HEK293 (cell line): ENCODE results near the gene ERG.

Source experiments
- HOXA7 ChIP-seq: sonication (generic); formaldehyde crosslinking; IDR thresholded peaks from 2 replicates; pipeline ENCODE4 v1.8.1; 2022; ENCODE audit warnings: missing genetic modification reagents, borderline replicate concordance
- KLF10 ChIP-seq: fragments of 450-650 bp; IDR thresholded peaks from 2 replicates; pipeline ENCODE4 v1.5.1; 2018; ENCODE audit warnings: missing biosample characterization, mild to moderate bottlenecking, missing genetic modification characterization
- KLF8 ChIP-seq: fragments of 450-650 bp; formaldehyde crosslinking; IDR thresholded peaks from 2 replicates; pipeline ENCODE4 v1.5.1; 2016; ENCODE audit warnings: missing biosample characterization, missing genetic modification characterization
- MEIS1 ChIP-seq: sonication (generic); formaldehyde crosslinking; IDR thresholded peaks from 2 replicates; pipeline ENCODE4 v1.8.1; 2022; ENCODE audit warnings: missing genetic modification reagents, mild to moderate bottlenecking, borderline replicate concordance
- SP2 ChIP-seq: fragments of 450-650 bp; formaldehyde crosslinking; IDR thresholded peaks from 2 replicates; pipeline ENCODE4 v1.5.1; 2016; ENCODE audit warnings: missing biosample characterization, missing genetic modification characterization
- ZEB2 ChIP-seq: fragments of 450-650 bp; formaldehyde crosslinking; IDR thresholded peaks from 2 replicates; pipeline ENCODE4 v1.5.1; 2016; ENCODE audit warnings: missing biosample characterization, missing genetic modification characterization
- ZFP3 ChIP-seq: fragments of 450-650 bp; formaldehyde crosslinking; IDR thresholded peaks from 2 replicates; pipeline ENCODE4 v1.5.1; 2016; ENCODE audit warnings: low read depth, missing biosample characterization, missing genetic modification characterization
- ZIC2 ChIP-seq: fragments of 450-650 bp; formaldehyde crosslinking; IDR thresholded peaks from 2 replicates; pipeline ENCODE4 v1.5.1; 2016; ENCODE audit warnings: missing biosample characterization, missing genetic modification characterization
- ZNF121 ChIP-seq: fragments of 450-650 bp; formaldehyde crosslinking; IDR thresholded peaks from 2 replicates; pipeline ENCODE4 v1.5.1; 2016; ENCODE audit warnings: missing biosample characterization, missing genetic modification characterization
- ZNF23 ChIP-seq: fragments of 450-650 bp; formaldehyde crosslinking; IDR thresholded peaks from 2 replicates; pipeline ENCODE4 v1.5.1; 2016; ENCODE audit warnings: missing biosample characterization, missing genetic modification characterization, borderline replicate concordance
- ZNF248 ChIP-seq: fragments of 450-650 bp; formaldehyde crosslinking; IDR thresholded peaks from 2 replicates; pipeline ENCODE4 v1.5.1; 2017; ENCODE audit warnings: missing biosample characterization, missing genetic modification characterization
- ZNF341 ChIP-seq: fragments of 450-650 bp; formaldehyde crosslinking; IDR thresholded peaks from 2 replicates; pipeline ENCODE4; 2016; ENCODE audit warnings: low read depth, missing biosample characterization, missing genetic modification characterization
- ZNF394 ChIP-seq: fragments of 450-650 bp; formaldehyde crosslinking; IDR thresholded peaks from 2 replicates; pipeline ENCODE4 v1.5.1; 2016; ENCODE audit warnings: missing biosample characterization, missing genetic modification characterization, mild to moderate bottlenecking, moderate library complexity, borderline replicate concordance
- ZNF549 ChIP-seq: fragments of 450-650 bp; IDR thresholded peaks from 2 replicates; pipeline ENCODE4 v1.5.1; 2018; ENCODE audit warnings: missing biosample characterization, missing genetic modification characterization, mild to moderate bottlenecking, inconsistent platforms, moderate library complexity
- ZNF596 ChIP-seq: fragments of 450-650 bp; IDR thresholded peaks from 2 replicates; pipeline ENCODE4 v1.5.0; 2018; ENCODE audit warnings: missing biosample characterization, mild to moderate bottlenecking, missing genetic modification characterization, moderate library complexity
- ZNF624 ChIP-seq: fragments of 450-650 bp; formaldehyde crosslinking; IDR thresholded peaks from 2 replicates; pipeline ENCODE4 v1.5.1; 2017; ENCODE audit warnings: missing biosample characterization, missing genetic modification characterization
- ZXDB ChIP-seq: fragments of 450-650 bp; formaldehyde crosslinking; IDR thresholded peaks from 2 replicates; pipeline ENCODE4 v1.5.1; 2016; ENCODE audit warnings: missing biosample characterization, missing genetic modification characterization
- TF ChIP-seq, protein P1 (sequence below): fragments of 450-650 bp; IDR thresholded peaks from 2 replicates; pipeline ENCODE4 v1.5.1; 2018; ENCODE audit warnings: missing biosample characterization, missing genetic modification characterization
- TF ChIP-seq, protein P2 (sequence below): fragments of 450-650 bp; formaldehyde crosslinking; IDR thresholded peaks from 2 replicates; pipeline ENCODE4 v1.5.1; 2016; ENCODE audit warnings: missing biosample characterization, missing genetic modification characterization
- TF ChIP-seq, protein P3 (sequence below): fragments of 450-650 bp; formaldehyde crosslinking; IDR thresholded peaks from 2 replicates; pipeline ENCODE4 v1.5.1; 2016; ENCODE audit warnings: missing biosample characterization, missing genetic modification characterization
- TF ChIP-seq, protein P4 (sequence below): IDR thresholded peaks from 2 replicates; pipeline ENCODE4 v1.6.1; 2011; ENCODE audit warnings: mild to moderate bottlenecking, low read depth, low read length, borderline replicate concordance
- TF ChIP-seq, protein P5 (sequence below): fragments of 450-650 bp; formaldehyde crosslinking; IDR thresholded peaks from 2 replicates; pipeline ENCODE4 v1.5.1; 2017; ENCODE audit warnings: missing biosample characterization, mild to moderate bottlenecking, missing genetic modification characterization, moderate library complexity
- TF ChIP-seq, protein P6 (sequence below): fragments of 450-650 bp; IDR thresholded peaks from 2 replicates; pipeline ENCODE4 v1.5.1; 2018; ENCODE audit warnings: missing biosample characterization, mild to moderate bottlenecking, missing genetic modification characterization
- TF ChIP-seq, protein P7 (sequence below): fragments of 450-650 bp; formaldehyde crosslinking; IDR thresholded peaks from 2 replicates; pipeline ENCODE4 v1.5.1; 2016; ENCODE audit warnings: missing biosample characterization, missing genetic modification characterization
- TF ChIP-seq, protein P8 (sequence below): fragments of 450-650 bp; formaldehyde crosslinking; IDR thresholded peaks from 2 replicates; pipeline ENCODE4 v1.5.1; 2016; ENCODE audit warnings: missing biosample characterization, missing genetic modification characterization

The ERG gene

DNA sequence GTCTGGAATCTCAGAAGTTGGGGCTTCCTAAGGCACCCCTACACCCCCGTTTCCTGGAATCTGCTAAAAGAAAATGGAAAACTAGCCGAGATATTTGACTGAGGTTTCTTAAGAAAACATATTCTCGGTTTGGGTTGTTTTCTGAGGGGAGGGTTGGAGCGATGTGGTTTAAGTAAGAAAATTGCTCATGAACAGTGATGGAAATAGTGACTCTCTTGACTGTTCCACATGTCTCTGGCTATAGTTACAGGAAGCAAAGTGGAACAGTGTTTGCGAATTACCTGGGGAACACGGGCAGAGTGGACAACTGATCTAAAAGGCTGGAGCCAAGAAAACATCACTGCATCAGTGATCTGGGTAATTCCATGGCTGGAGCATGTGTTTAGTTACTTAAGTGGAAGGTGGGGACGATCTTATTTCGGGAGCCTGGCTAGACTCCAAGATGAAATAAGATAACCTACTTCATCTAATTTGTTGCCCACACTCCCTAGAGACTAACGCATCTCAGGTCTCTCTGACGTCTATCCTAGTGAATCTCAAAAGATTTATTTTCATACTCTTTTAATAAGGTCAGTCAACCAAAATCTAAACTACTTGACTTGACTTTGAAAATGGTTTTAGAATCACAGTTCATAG, 149.0 kb downstream of the ERG start (continued):
- TF ChIP-seq, protein P1, sequence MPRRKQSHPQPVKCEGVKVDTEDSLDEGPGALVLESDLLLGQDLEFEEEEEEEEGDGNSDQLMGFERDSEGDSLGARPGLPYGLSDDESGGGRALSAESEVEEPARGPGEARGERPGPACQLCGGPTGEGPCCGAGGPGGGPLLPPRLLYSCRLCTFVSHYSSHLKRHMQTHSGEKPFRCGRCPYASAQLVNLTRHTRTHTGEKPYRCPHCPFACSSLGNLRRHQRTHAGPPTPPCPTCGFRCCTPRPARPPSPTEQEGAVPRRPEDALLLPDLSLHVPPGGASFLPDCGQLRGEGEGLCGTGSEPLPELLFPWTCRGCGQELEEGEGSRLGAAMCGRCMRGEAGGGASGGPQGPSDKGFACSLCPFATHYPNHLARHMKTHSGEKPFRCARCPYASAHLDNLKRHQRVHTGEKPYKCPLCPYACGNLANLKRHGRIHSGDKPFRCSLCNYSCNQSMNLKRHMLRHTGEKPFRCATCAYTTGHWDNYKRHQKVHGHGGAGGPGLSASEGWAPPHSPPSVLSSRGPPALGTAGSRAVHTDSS (tag by site-specific recombination): peak; percentile 42; the same call in 1 of the 2 replicates
- TF ChIP-seq, protein P2, sequence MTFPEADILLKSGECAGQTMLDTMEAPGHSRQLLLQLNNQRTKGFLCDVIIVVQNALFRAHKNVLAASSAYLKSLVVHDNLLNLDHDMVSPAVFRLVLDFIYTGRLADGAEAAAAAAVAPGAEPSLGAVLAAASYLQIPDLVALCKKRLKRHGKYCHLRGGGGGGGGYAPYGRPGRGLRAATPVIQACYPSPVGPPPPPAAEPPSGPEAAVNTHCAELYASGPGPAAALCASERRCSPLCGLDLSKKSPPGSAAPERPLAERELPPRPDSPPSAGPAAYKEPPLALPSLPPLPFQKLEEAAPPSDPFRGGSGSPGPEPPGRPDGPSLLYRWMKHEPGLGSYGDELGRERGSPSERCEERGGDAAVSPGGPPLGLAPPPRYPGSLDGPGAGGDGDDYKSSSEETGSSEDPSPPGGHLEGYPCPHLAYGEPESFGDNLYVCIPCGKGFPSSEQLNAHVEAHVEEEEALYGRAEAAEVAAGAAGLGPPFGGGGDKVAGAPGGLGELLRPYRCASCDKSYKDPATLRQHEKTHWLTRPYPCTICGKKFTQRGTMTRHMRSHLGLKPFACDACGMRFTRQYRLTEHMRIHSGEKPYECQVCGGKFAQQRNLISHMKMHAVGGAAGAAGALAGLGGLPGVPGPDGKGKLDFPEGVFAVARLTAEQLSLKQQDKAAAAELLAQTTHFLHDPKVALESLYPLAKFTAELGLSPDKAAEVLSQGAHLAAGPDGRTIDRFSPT (tag by site-specific recombination): no peak
- TF ChIP-seq ZNF596 (tag by site-specific recombination) (no peak), ZFP3 (tag by site-specific recombination) (no peak), ZIC2 (no peak), HOXA7 (CRISPR knock-in tag) (no peak), ZNF624 (tag by site-specific recombination) (no peak), KLF8 (tag by site-specific recombination) (peak; percentile 93), ZNF341 (tag by site-specific recombination) (no peak), KLF10 (0 out of 2 replicates have a peak, but pooled peaks have one; percentile 38), ZXDB (tag by site-specific recombination) (peak; percentile 72), ZNF23 (no peak), ZNF248 (tag by site-specific recombination) (no peak), MEIS1 (CRISPR knock-in tag) (no peak), ZNF121 (tag by site-specific recombination) (no peak), SP2 (tag by site-specific recombination) (no peak), ZNF394 (tag by site-specific recombination) (peak; percentile 56), ZNF549 (tag by site-specific recombination) (no peak), ZEB2 (tag by site-specific recombination) (0 out of 2 replicates have a peak, but pooled peaks have one; percentile 36)
- TF ChIP-seq, protein P3, sequence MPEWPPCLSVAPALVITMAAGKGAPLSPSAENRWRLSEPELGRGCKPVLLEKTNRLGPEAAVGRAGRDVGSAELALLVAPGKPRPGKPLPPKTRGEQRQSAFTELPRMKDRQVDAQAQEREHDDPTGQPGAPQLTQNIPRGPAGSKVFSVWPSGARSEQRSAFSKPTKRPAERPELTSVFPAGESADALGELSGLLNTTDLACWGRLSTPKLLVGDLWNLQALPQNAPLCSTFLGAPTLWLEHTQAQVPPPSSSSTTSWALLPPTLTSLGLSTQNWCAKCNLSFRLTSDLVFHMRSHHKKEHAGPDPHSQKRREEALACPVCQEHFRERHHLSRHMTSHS (tag by site-specific recombination): no peak
- TF ChIP-seq, protein P4, sequence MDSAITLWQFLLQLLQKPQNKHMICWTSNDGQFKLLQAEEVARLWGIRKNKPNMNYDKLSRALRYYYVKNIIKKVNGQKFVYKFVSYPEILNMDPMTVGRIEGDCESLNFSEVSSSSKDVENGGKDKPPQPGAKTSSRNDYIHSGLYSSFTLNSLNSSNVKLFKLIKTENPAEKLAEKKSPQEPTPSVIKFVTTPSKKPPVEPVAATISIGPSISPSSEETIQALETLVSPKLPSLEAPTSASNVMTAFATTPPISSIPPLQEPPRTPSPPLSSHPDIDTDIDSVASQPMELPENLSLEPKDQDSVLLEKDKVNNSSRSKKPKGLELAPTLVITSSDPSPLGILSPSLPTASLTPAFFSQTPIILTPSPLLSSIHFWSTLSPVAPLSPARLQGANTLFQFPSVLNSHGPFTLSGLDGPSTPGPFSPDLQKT: no peak
- TF ChIP-seq, protein P5, sequence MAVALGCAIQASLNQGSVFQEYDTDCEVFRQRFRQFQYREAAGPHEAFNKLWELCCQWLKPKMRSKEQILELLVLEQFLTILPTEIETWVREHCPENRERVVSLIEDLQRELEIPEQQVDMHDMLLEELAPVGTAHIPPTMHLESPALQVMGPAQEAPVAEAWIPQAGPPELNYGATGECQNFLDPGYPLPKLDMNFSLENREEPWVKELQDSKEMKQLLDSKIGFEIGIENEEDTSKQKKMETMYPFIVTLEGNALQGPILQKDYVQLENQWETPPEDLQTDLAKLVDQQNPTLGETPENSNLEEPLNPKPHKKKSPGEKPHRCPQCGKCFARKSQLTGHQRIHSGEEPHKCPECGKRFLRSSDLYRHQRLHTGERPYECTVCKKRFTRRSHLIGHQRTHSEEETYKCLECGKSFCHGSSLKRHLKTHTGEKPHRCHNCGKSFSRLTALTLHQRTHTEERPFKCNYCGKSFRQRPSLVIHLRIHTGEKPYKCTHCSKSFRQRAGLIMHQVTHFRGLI (tag by site-specific recombination): no peak
- TF ChIP-seq, protein P6, sequence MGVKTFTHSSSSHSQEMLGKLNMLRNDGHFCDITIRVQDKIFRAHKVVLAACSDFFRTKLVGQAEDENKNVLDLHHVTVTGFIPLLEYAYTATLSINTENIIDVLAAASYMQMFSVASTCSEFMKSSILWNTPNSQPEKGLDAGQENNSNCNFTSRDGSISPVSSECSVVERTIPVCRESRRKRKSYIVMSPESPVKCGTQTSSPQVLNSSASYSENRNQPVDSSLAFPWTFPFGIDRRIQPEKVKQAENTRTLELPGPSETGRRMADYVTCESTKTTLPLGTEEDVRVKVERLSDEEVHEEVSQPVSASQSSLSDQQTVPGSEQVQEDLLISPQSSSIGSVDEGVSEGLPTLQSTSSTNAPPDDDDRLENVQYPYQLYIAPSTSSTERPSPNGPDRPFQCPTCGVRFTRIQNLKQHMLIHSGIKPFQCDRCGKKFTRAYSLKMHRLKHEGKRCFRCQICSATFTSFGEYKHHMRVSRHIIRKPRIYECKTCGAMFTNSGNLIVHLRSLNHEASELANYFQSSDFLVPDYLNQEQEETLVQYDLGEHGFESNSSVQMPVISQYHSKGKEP (tag by site-specific recombination): 0 out of 2 replicates have a peak, but pooled peaks have one; percentile 44
- TF ChIP-seq, protein P7, sequence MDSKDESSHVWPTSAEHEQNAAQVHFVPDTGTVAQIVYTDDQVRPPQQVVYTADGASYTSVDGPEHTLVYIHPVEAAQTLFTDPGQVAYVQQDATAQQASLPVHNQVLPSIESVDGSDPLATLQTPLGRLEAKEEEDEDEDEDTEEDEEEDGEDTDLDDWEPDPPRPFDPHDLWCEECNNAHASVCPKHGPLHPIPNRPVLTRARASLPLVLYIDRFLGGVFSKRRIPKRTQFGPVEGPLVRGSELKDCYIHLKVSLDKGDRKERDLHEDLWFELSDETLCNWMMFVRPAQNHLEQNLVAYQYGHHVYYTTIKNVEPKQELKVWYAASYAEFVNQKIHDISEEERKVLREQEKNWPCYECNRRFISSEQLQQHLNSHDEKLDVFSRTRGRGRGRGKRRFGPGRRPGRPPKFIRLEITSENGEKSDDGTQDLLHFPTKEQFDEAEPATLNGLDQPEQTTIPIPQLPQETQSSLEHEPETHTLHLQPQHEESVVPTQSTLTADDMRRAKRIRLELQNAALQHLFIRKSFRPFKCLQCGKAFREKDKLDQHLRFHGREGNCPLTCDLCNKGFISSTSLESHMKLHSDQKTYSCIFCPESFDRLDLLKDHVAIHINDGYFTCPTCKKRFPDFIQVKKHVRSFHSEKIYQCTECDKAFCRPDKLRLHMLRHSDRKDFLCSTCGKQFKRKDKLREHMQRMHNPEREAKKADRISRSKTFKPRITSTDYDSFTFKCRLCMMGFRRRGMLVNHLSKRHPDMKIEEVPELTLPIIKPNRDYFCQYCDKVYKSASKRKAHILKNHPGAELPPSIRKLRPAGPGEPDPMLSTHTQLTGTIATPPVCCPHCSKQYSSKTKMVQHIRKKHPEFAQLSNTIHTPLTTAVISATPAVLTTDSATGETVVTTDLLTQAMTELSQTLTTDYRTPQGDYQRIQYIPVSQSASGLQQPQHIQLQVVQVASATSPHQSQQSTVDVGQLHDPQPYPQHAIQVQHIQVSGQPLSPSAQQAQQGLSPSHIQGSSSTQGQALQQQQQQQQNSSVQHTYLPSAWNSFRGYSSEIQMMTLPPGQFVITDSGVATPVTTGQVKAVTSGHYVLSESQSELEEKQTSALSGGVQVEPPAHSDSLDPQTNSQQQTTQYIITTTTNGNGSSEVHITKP (tag by site-specific recombination): peak; percentile 82
- TF ChIP-seq, protein P8, sequence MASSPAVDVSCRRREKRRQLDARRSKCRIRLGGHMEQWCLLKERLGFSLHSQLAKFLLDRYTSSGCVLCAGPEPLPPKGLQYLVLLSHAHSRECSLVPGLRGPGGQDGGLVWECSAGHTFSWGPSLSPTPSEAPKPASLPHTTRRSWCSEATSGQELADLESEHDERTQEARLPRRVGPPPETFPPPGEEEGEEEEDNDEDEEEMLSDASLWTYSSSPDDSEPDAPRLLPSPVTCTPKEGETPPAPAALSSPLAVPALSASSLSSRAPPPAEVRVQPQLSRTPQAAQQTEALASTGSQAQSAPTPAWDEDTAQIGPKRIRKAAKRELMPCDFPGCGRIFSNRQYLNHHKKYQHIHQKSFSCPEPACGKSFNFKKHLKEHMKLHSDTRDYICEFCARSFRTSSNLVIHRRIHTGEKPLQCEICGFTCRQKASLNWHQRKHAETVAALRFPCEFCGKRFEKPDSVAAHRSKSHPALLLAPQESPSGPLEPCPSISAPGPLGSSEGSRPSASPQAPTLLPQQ (tag by site-specific recombination): peak; percentile 71
